Umbilical cord (tissue), 1 donor: Measurements from ENCODE around the gene KCNA5. TPM values are rescaled to one million over a fixed set of nuclear protein-coding genes. Genes with fewer than 3 reads are reported as not detected.

Source experiments
- total RNA-seq: library from RNA; depleted of rRNA; stranded (reverse); fragments of >200 nt; gene quantifications from one replicate; pipeline ENCODE4 v1.2.3, GENCODE V29; 2014; ENCODE audit warnings: low replicate concordance; ENCODE audit not compliant: insufficient read depth

KCNA5 gene
- total RNA-seq, 1 donor from 2014 or later: 10.6 TPM

Other genes starting within 250 kb of the KCNA5 start
- gene KCNA1, start 134.0 kb upstream of the KCNA5 start, total RNA-seq: 2.9 TPM